NCI-H146 treated with DMSO at 0.1 percent for 48 hours (cell line): ENCODE results near the gene CHFR.
"Not testable (repeated sequence)": the region's sequence is repeated elsewhere in the genome, so short reads cannot be mapped to it uniquely, and the experiment has no call there.

Experiments
- DNase-seq: peaks from one replicate; lab custom pipeline; 2025; ENCODE audit not compliant: unreplicated experiment; lab: John Stamatoyannopoulos, UW

The CHFR gene

DNA sequence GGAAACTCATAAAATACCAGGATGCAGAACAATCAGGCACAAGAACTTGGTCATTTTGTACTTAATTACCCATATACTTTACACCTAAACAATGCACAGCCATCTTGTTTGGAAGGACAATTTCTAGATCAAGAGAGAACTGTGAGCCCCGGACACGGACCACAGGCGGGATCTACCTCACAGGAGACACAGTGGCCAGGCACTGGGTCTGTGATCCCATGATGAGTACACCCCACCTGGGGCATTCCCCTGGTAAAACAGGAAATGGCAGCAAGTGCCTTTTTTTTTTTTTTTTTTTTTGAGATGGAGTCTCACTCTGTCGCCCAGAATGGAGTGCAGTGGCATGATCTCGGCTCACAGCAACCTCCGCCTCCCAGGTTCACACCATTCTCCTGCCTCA, 74.0 kb downstream of the CHFR start:
- no peak for DNase-seq

DNA sequence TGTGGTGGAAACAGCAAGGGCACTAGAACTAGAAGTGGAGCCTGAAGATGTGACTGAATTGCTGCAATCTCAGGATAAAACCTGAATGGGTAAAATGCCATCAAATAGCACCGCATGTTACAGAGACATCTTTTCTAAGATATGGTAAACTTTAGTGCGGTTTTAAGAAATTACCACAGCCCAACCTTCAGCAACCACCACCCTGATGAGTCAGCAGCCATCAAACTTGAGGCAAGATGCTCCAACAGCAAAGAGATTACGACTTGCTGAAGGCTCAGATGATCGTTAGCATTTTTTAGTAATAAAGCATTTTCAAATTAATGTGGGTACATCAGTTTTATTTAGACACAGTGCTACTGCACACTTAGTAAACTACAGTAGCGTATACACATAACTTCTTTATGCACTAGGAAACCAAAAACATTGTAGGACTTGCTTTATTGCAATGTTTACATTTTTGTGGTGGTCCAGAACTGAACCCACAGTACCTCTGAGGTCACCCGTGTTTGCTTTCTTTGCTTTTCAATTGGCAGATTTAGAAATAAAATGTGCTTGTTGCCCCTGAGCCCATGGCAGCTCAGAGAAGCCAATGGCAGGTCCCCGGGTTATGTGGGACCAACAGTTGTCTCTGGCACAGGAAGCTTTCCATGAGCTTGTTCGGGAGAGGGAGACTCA, 74.6 kb downstream of the CHFR start:
- DNase-seq: no peak

DNA sequence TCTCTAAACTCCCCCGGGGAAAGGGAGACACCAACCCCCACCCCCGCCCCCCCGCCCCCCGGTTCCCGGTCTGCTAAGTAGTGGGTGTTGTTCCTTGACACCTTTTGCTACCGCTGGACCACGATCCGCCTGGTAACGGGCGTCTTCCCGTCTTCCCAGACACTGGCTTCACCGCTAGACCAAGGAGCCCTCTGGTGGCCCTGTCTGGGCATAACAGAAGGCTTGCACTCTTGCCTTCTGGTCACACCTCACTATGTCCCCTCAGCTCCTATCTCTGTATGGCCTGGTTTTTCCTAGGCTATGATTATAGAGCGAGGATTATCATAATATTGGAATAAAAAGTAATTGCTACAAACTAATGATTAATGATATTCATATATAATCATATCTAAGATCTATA, 78.0 kb downstream of the CHFR start:
- not testable (repeated sequence) for DNase-seq

DNA sequence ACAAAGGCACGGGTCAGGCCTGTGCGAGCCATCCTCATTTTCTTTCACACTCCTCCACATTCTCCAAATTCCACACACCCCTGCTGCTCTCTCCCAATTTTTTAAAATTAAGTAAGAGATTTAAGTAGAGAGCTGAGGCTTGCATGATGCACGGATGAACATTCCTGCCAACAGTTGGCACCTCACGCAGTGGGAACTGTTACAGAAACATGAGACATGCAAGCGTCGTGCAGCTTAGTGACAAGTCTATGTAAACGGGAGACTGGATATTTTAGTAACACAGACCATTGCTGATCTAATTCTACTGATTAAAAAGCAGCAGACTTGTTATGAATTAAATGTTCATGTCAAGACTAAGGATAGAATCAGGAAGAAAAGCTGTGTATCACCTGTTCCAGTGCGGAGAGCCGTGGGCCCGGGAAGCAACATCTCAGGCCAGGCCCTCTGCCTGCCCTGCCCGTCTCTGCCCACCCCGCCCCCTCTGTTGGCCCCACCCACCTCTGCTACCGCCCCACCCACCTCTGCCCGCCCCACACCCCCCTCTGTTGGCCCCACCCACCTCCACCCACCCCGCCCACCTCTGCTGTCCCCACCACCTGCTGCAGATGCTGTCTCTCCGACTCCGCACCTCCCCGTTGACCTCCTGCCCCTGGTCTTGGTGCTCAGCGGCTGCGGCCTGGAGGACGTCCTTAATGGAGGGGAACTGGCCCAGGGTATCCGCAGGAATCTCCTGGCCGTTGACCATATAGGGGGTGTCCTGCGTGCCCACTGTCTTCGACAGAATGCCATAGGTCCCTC, 79.9 kb downstream of the CHFR start:
- DNase-seq: no peak

DNA sequence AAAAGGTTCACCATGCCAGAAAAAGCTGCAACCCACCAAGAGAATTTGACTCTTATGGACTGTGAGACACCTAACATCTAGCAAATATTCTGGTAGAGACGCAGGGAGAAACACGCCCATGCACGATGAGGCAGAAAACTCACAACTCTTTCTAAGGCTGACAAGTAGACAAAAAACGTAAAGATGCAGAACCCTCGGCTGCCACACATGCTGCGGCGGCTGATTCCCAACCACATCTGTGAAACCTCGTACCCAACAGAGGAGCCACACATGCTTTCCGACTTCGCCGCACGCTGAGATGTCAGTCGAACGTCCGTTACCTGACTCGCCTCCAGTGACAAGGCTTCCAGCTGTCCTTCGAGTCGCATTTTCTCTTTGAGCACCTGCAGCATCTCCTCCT, 80.5 kb downstream of the CHFR start:
- no peak for DNase-seq

DNA sequence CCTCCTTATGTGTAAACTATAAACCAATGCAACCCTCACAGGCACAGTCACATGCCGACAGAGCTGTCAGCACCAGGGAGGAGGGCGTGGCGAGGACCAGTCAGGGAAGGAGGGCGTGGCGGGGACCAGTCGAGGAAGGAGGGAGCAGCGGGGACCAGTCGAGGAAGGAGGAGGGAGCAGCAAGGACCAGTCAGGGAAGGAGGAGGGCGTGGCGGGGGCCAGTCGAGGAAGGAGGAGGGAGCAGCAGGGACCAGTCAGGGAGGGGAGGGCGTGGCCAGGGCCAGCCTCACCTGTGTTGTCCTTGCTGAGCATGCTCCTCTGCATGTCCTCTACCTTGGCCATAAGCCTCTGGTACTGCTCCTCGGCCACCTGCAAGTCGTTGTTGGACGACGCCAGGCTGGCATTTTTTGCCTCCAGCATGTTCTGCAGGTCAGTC, 83.0 kb downstream of the CHFR start:
- no peak for DNase-seq

DNA sequence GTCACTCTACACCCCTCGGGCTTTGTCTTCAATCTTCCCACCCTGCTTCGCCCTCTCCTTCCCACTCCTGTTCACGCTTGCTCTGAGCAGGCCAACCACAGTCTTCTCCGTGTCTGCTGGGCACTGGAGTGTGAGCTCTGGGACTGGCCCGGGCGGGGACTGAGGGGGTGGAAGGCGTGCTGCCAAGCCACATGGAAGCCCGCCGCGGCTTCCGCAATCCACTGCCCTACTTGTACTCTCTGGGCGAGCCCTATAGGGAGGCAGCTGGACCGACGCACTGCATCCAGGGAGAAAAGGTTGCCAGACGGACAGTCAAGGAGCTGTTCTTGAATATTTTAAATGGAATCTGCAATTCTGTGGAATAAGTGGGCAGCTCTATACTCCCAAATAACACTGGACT, 83.5 kb downstream of the CHFR start:
- DNase-seq: no peak

DNA sequence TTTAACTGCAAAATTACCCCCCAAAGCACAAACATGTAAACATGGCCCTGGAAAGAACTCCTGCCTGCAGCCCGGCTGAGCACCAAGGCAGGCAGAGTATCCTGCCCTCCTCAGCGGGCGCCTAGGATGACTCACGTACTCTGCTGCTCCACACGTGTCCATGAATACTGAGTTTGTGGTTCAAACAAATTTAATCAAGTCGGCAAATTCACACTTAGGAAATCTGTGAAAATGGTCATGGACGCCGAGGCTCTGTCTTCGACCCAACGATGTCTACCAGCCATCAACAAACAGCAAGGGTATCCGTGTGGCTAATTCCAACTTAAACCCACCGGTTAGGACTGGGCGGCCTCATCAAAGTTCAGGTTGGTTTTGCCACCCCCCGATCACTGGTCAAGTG, 84.3 kb downstream of the CHFR start:
- no peak for DNase-seq

DNA sequence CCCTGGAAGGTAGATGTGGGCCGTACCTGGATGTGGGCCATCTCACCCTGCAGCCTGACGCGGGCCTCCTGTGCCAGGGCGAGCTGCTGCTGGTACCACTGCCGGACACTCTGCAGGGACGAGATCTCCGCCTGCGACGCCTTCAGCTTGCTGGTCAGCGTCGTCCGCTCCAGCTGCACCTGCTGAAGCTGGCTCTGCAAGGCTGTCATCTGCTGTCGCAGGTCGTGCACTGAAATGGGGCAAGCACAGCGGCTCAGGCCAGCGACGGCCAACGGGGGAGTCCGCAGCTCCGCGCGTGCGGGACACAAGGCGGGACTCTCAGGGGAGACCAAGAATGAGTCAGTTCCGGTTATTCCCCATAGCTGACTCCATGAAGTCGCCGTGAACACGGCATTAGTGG, 85.7 kb downstream of the CHFR start:
- DNase-seq: no peak

DNA sequence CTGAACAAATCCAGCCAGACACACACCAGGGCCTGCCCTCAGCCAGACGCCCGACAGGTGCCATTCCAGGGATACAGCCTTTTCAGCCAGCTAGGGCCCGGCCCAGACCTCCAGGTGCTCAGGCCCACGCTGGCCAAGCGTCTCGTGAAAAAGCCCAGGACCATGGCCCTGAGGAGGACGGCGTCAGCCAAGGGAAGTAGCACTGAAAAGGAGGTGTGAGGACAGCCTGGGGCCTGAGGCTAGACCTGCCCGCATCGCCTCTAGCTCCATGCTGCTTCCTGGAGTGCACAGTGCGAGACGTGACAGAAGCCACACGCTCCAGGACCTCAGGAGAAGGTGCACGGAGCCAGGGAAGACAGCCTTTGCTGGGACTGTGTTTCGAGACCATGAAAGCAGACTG, 88.6 kb downstream of the CHFR start:
- DNase-seq: no peak

DNA sequence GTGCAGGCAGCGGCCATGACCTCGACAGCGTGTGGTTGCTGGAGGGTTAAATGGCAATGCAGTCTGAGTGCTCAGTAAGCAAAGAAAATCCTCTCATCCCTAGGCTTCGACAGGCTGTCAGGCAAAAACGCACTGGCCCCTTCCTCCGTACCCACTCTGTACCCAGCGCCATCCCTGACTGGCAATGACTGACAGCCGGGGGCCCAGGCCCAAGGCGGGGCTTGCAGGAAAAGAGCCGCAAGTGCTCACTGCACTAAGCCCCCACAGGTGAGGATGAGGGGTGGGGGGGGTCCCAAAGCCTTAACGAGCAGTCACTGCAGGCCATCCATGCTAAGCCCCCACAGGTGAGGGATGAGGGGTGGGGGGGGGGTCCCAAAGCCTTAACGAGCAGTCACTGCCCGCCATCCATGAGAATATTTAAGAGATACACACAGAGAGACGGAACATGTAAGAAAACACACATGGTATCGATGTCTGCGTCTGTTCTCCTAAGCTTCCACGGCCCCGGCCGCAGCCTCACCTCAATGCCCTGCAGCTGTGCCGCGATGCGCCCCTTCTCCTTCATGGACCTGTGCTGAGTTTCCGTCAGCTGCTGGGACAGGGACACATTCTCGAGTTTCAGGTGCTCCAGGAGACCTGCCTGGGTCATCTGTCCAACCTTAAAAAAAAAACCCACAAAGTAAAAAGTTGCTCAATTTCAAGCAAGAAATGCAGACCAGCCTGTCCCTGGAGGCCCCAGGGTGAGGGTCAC, 89.4 kb downstream of the CHFR start:
- DNase-seq: no peak

DNA sequence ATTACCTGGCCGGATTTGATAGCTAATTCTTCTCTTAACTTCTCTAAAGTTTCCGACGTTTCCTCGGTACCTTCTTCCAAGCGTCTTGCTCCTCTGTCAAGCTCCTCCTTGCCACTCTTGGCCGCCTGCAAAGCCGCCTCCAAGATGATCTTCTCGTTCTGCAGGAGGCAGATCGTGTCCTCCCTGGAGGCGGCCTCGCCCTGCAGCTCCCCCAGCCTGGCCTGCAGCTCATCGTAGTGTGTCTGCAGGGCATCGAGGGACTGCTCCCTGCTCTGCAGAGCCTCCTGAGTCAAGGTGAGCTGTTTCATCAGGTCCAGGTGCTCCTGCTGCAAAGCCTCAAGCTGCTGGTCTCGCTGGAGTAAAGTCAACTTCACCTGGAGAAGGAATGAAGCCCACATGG, 91.6 kb downstream of the CHFR start:
- no peak for DNase-seq

DNA sequence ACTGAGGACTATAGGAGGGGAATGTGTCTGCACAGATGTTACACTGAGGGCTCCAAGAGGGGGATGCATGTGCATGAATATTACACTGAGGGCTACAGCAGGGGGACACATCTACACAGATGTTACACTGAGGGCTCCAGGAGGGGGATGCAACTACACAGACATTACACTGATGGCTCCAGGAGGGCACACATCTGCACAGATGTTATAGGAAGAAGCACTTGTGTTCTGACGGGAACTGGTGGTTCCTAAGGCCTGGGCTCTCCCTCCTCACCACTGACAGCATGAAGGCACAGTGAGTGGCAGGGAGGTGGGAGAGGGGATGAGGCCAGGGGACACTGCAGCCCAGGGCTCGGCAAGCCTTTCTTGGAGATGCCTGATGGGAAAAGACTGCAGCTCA, 95.5 kb downstream of the CHFR start:
- DNase-seq: not testable (repeated sequence)

DNA sequence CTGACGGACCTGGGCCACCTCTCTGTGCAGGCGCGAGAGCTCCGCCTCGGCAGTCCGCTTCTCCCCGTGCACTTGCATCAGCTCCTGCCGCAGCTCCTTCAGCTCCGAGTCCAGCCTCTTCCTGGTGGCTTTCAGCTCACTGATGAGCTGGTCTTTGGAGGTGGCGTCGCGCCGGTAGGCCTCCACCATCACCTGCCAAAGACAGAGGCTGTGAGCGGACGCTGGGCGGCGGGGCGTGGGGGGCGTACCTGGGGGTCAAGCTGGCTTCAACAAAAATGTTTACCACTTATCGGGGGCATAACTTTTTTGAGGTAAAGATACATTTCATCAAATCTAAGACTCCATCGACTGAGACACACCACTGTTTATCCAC, 98.3 kb downstream of the CHFR start:
- DNase-seq: no peak

DNA sequence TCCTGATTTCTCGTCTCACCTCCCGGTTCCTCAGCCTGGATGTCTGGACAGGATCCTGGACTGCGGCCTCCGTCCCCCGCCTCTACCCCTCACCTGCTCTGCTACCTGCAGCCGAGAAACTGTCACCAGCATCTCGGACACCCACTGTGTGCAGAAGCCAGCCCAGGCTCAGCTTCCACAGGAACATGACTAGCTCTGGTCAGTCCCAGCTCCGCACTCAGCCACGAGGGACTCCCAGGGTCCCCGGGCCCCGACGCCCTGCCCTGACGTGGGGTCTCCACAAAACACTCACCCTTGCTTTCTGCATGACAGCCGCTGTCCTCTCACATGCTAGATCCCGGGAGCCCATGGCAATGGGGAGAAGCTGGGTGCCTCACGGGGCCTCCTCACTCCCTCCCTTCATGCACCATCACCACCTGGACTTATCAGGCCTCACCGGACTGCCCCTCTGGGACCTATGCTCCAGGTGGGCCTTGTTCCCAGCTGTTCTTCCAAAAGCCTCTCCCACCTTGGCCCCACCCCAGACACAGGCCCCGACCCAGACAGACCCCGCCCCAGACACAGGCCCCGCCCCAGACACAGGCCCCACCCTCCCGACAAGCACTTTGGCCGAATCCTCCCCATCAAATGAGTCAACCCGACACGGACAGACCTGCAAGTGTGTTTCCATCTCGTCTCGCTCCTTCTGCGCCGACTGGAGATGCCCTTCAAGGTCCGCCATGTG, 98.9 kb downstream of the CHFR start:
- DNase-seq: no peak

DNA sequence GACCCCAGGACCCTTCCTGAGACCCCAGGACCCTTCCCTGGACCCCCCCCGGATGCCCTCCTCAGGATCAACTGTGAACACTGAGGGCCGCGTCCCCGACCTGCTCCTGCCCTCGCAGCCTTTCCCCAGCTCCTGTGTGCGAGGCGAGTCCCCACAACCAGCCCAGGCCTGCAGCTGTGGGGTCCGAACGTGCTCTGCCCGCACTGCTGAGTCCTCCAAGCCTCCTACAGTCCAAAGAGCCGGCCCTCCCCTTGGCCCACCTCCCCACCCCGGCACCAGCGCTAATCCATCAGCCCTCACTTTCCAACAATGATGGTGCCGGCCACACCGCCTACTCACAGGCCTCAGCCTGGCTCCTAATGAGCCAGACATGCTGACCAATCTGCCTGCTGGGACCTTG, 99.5 kb downstream of the CHFR start:
- DNase-seq: no peak

DNA sequence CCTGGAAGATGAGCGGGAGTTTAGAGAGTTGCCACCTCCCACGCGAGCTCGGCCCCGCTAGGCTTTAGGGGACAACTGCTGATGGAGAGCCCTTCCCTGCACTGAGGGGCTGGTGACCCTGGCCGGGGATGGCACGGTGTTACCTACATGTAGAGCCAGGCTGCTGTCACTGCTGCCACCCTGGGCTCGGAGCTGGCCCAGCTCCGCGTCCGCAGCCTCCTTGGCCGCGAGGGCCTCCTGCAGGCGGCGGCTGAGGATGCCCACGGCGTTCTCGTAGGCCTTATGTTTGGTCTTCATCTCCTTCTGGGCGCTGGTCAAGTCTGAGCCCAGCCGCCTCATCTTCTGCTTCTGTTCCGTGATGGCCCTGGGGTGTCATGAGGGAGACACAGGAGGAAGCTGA, 101.2 kb downstream of the CHFR start:
- no peak for DNase-seq

DNA sequence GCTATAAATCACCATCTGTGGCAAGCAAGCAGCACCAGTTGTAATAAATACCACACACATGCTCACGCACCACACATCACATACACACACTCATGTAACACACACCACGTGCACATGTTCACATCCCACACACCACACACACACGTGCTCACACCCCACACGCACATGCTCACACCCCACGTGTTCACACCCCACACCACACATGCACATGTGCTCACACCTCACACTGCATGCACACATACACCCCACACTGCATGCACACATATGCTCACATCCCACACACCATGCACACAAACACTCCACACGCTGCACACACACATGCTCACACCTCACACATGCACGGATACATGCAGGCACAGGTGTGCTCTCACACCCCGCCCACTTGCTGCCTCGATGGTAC, 102.8 kb downstream of the CHFR start:
- DNase-seq: no peak

DNA sequence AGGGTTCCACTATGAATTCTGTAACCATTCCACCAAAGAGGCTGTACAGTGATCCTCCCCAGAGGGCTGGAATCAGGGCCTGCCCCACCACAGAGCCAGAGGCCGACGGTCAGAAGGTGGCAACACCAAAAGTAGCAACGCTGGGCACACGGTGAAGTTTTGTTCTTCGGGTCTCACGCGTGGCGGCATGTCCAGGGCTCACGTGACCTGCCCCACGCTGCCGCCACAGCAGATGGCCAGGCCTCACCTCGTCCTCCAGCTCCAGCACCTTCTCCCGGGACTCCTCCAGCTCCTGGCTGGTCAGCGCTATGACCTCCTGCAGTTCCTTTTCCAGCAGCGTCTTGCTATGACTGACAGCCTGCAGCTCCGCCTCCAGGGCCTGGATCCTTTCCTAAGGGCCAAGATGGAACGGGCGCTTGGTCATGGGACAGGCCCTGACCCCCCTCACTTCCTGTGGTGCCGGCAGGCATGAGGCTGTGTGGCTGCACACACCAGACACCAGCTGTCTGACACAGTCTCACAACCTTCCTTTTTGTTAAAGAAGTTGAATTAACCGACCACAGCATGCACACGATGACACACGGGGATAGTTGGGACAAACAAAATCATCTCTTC, 103.4 kb downstream of the CHFR start:
- no peak for DNase-seq
